GM21447 (cell line): ENCODE measurements around the gene FBXO31.
"Not testable (repeated sequence)": the region's sequence is repeated elsewhere in the genome, so short reads cannot be mapped to it uniquely, and the experiment has no call there.

ENCODE experiments used
- ATAC-seq: cut with Tn5 transposase; IDR thresholded peaks from one replicate; pipeline ENCODE4 v1.9.1; 2021; ENCODE audit not compliant: unreplicated experiment

The FBXO31 gene

DNA sequence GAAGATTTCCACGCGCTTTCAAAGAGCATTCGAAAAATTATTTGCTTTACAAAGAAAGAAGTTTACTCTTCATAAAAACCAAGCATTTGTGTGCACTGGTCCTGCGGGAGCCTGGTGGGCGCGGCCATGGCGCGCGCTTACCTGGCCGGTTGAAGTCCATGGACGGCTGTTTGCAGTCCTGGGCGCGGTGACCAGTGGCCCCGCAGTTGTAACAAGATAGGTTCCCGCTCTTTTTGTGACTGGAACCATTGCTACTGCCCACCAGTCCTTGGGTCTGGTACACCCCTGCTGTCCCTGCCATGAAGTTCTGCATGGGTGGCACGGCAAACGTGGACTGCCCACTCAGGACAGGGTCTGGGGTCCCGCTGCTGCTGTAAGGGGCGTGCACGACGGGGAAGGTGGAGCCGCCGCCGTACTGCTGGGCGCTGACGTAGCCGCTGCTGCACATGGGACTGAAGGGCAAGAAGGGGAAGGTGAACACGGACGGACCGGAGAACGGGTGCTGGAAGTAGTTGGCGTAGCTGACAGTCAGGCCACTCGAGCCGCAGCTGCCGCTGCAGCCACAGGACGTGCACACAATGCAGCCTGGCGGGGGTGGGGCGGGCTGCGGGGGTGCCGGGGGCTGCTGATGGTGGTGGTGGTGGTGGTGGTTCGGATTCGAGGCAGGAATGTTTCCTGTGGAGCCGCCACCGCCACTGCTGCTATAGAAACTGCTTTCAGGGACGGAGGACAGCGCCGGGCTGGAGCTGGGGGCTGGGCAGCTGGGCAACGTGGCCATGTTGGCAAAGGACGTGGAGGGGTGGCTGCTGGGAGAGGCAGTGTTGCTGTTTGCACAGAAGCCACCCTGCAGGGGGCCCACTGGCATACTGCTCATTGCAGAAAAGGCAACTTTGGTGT lies 28.0 kb upstream of the FBXO31 start:
- ATAC-seq, result no peak

DNA sequence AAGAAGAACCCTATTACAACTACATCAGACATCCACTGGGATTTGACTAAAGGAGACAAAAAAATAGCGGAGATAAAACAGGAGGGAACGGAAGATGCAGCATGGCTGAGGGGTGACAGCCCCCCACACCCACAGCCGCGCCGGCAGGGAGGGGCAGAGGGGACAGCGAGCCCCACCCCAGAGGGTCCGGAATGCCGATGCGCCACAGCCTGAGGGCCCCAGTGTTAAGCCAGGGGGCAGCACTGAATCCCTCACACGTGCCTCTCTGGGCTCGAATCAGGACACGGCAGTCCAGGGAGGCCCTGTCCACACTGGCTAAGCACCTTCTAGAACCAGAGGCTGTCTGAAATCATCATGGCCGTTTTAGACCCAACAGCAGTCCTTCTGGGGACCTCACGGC lies 27.4 kb upstream of the FBXO31 start:
- ATAC-seq, result no peak

DNA sequence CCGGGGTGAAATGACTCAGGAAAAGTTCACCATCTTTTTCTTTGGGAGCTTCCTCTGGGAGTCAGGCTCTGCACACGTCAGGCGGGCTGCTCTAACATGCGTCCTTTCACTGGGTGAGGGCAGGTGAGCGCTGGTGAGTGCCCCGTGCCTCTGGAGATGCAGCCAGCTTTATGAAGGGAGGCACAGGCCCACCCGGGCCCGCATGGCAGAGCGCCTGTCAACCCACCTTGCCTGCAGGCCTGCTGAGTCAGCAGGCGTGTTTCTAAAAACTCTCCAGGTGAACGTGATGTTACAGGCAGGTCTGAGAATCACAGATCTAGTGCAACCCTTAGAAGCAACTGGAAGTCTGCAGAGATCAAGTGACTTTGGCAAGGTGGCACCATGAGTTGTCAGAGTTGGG lies 27.0 kb upstream of the FBXO31 start:
- ATAC-seq, result no peak

DNA sequence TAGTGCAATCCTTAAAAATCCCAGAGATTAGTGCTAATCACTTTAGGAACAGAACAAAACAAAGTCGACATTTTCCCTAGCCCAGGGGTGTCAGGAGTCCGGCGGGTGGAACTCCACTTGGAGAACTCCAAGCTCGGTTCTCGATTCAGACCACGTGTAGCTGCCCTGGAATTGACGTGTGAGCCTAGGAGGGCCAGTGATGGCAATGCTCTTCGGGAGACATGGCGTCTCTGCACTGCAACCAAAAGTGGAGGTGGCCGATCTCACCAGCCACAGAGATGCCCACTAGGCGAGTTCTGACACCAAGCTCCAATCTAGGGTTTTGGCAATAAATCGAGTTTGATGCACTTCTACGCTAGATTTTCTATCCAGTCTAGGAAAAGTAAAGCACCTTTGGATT lies 26.2 kb upstream of the FBXO31 start:
- ATAC-seq, result no peak

- no peak for ATAC-seq
Measured at GRCh38 chr16:87409153-87409552, 25.6 kb upstream of the FBXO31 start.

DNA sequence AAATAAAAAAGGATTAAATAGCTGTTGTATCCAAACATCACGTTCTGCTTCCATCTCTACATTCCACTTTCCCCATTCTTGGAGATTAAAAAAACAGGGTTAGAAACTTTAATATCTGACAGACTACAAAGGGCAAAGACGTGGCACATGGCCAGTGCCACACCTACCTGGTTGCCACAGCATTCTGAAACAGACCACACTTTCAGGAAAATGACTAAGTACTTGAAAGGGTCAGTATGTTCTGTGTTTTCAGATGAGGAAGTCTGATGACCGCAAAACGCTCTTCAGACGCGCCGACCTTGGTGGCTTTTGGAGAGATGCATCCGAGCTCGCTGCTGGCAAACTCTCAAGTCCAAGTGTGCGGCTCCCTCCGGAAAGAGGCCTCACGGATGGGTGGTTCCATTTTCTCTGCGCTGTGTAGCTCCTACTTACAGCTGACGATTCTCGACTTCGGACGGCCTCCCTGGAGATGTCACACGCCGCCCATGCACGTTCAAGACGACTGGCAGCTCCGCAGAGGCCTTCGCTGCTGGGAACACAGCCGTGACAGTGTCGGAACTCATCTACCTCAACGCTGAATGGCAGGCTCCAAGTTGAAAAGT lies 24.0 kb upstream of the FBXO31 start:
- ATAC-seq, result no peak

DNA sequence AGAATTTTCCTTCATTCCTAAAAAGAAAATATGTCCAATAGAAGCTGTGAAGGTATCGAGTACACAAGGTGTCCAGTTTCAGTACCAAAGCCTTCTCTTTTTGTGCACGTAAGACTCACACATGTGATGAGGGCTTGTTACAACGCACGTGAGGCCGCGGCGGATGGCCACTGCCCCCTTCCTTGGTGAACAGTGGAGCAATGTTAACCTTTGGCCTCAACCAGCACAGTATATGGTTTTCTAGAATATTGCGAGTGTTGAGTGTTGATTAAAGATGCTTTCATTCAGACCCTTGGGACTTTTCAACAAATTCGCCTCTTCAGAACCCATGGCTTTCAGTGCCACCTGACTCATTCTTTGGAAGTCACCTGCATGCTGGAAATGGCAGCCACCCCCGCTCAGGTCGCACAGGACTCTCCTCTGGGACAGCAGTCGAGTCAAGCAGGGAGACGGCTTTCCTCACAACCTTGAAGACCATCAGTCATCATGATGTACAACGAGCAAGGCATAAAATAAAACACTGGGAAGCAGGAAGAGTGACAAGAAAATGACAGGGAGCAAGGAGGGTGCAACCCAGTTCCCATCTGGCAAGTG lies 23.0 kb upstream of the FBXO31 start:
- no peak for ATAC-seq

GRCh38 chr16:87404764-87405625 lies 21.4 kb upstream of the FBXO31 start:
- ATAC-seq, result no peak

- ATAC-seq, result no peak
Measured at GRCh38 chr16:87395181-87395842, 11.7 kb upstream of the FBXO31 start.

DNA sequence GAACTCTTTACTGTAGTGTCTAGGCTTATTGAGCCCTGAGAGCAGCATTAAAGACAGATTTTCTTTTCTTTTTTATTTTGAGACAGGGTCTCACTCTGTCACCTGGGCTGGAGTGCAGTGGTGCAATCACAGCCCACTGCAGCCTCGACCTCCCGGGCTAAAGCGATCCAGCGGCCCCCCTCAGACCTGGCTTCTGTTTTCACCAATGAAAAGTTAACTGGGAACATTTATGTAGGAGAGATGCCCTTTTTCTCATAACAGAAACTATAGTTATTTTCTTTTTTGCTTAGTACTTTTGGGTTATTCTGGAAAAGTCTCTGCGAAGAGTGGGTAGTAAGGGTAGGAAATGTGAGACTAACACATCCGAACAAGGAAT lies 10.1 kb upstream of the FBXO31 start:
- ATAC-seq, result no peak

DNA sequence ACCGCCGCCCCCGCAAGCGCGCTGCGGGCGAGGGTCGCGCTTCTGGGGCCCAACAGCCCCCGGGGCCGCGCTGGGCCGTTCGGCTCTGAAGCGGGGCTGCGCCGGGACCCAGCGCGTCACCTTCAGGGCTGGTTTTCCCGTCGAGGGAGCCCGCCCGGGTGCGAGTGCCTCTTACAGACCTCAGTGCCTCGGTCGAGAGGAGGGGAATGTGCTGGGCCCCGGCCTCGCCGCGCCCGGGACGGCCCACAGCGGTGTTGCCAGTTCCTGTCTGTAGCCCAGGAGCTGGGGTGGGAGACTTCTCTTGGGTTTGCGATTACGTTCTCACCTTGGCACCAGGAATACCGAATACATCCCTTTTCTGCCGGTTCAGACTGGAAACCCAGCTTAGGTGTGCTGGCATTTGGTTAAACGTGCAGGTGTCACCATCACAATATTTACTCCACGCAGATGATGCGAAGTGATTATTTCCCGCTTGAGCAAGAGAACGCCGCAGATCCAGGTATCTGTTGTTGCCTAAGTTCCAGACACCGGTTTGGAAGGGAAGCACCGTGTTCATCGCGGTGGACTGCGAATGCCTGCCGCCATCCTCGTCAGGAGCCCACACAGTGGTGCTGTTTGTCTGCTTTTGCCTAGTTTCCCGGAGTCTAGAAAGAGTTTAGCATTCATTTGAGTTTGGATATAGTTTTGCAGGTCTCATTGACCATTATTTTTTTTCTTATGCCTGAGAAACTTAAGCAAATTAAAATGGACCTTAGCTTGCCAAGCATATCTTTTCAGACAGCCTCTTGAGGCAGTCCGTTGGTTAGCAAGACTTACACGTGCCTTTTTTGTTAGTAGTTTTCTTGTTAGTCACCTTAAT lies 9.5 kb upstream of the FBXO31 start:
- no peak for ATAC-seq

- ATAC-seq, result peak; percentile 47
Measured at GRCh38 chr16:87391950-87392820, 8.6 kb upstream of the FBXO31 start, which contains the start of gene MAP1LC3B. Gene MAP1LC3B (plus strand): TSS chr16:87392336. CDS start chr16:87392428, 92 bp downstream.

GRCh38 chr16:87391324-87391949 lies 7.9 kb upstream of the FBXO31 start:
- ATAC-seq, result peak; percentile 6

GRCh38 chr16:87390641-87391323 lies 7.2 kb upstream of the FBXO31 start:
- ATAC-seq, result no peak

DNA sequence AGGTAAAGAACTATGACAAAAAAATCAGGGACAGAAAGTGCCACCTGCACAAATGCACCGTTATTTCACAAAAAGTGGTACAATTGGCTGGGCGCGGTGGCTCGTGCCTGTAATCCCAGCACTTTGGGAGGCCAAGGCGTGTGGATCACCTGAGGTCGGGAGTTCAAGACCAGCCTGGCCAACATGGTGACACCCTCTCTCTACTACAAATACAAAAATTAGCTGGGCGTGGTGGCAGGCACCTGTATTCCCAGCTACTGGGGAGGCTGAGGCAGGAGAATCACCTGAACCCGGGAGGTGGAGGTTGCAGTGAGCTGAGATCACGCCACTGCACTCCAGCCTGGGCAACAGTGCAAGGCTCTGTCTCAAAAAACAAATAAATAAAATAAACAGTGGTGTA lies 6.3 kb upstream of the FBXO31 start:
- ATAC-seq, result not testable (repeated sequence)

DNA sequence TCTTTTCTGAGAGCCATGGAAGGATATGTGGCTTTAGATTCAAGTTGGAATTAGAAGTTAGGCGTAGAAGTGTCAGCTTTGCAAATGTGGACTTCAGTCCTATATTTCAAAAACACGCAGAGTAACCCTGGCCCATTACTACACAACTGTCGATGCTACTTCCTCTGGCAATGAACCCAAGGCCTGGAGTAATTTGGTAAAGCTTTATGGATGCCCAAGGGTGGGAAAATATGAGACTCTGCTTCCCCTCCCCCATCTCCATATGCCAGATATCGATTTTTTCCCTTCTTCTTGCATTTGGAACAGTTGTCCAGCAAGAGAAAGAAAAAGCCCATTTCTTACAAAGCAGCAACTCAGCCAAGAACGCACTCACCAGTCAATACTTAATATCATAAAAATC lies 5.7 kb upstream of the FBXO31 start:
- no peak for ATAC-seq

GRCh38 chr16:87388818-87389134 lies 5.2 kb upstream of the FBXO31 start:
- no peak for ATAC-seq
